IMR-90 (cell line): ENCODE results near the gene TEAD1. TPM values are rescaled to one million over a fixed set of nuclear protein-coding genes. Genes with fewer than 3 reads are reported as not detected.

ENCODE experiments used
- ATAC-seq: fragments of 200-7000 bp; cut with Tn5 transposase; 2 replicates; pipeline ENCODE4 v1.9.1; 2020; ENCODE audit warnings: low read depth, mild to moderate bottlenecking, moderate library complexity
- BruUV-seq: library from RNA; stranded (reverse); fragments of 400-500 nt; replicated peaks from 2 replicates; lab custom pipeline; 2021; lab: Mats Ljungman, UMichigan
- CTCF ChIA-PET: fragments of 300-600 bp; formaldehyde crosslinking; extraction: SDS; loops from one replicate; lab custom pipeline; 2021; ENCODE audit warnings: antibody characterized with exemption; lab: Yijun Ruan, JAX
- POLR2A ChIA-PET: fragments of 300-600 bp; sonication (Branson Sonifier 250); formaldehyde crosslinking; loops from one replicate; lab custom pipeline; 2022; ENCODE audit warnings: antibody characterized with exemption; ENCODE audit not compliant: unreplicated experiment; lab: Charles Lee
- DNase-seq: peaks from one replicate; pipeline ENCODE4 v3.0.0; 2013
- H2AFZ ChIP-seq: replicated peaks from 2 replicates; pipeline ENCODE3; 2013; ENCODE audit warnings: low read length, mild to moderate bottlenecking; ENCODE audit not compliant: poor library complexity
- H2AK5ac ChIP-seq: 2 replicates; pipeline ENCODE4 v1.6.1; 2013; ENCODE audit warnings: low read depth, low read length, inconsistent platforms
- H2AK9ac ChIP-seq: replicated peaks from 2 replicates; pipeline ENCODE3; 2013; ENCODE audit warnings: mild to moderate bottlenecking, low read depth, low read length, moderate library complexity; ENCODE audit not compliant: poor library complexity
- H2BK120ac ChIP-seq: 2 replicates; pipeline ENCODE4 v1.6.1; 2013; ENCODE audit warnings: low read depth, low read length, inconsistent platforms
- H2BK15ac ChIP-seq: 3 replicates; pipeline ENCODE4 v1.6.1; 2013; ENCODE audit warnings: low read depth, low read length, inconsistent platforms
- H2BK20ac ChIP-seq: 2 replicates; pipeline ENCODE4 v1.6.1; 2013; ENCODE audit warnings: low read depth, mild to moderate bottlenecking, inconsistent platforms, low read length, moderate library complexity
- H2BK5ac ChIP-seq: 2 replicates; pipeline ENCODE4 v1.6.1; 2013; ENCODE audit warnings: mild to moderate bottlenecking, low read depth, low read length, inconsistent platforms; ENCODE audit not compliant: poor library complexity, severe bottlenecking
- H3K14ac ChIP-seq: replicated peaks from 2 replicates; pipeline ENCODE4 v1.6.1; 2013; ENCODE audit warnings: low read depth, low read length, inconsistent platforms
- H3K18ac ChIP-seq: 2 replicates; pipeline ENCODE4 v1.6.1; 2013; ENCODE audit warnings: low read depth, low read length, control low read depth
- H3K23ac ChIP-seq: 2 replicates; pipeline ENCODE4 v1.6.1; 2013; ENCODE audit warnings: low read depth, low read length, inconsistent platforms
- H3K27ac ChIP-seq: 2 replicates; pipeline ENCODE4 v1.5.1; 2013; ENCODE audit warnings: mild to moderate bottlenecking, control low read depth, low read length; ENCODE audit not compliant: insufficient read depth
- H3K27me3 ChIP-seq: 2 replicates; pipeline ENCODE4 v1.6.1; 2013; ENCODE audit warnings: low read length; ENCODE audit not compliant: control insufficient read depth, insufficient read depth
- H3K36me3 ChIP-seq: 2 replicates; pipeline ENCODE4 v1.6.1; 2013; ENCODE audit warnings: low read length, mixed read lengths; ENCODE audit not compliant: control insufficient read depth, insufficient read depth
- H3K4ac ChIP-seq: 2 replicates; pipeline ENCODE4 v1.6.1; 2013; ENCODE audit warnings: low read depth, low read length, inconsistent platforms
- H3K4me1 ChIP-seq: 2 replicates; pipeline ENCODE4 v1.6.1; 2013; ENCODE audit warnings: low read length, mixed read lengths; ENCODE audit not compliant: control insufficient read depth, insufficient read depth
- H3K4me2 ChIP-seq: 2 replicates; pipeline ENCODE4 v1.6.1; 2013; ENCODE audit warnings: low read depth, mild to moderate bottlenecking, control low read depth, low read length, moderate library complexity
- H3K4me3 ChIP-seq: 2 replicates; pipeline ENCODE4 v1.5.1; 2013; ENCODE audit warnings: low read depth, mild to moderate bottlenecking, control low read depth, low read length, moderate library complexity; ENCODE audit not compliant: insufficient read depth
- H3K56ac ChIP-seq: 2 replicates; pipeline ENCODE4 v1.6.1; 2013; ENCODE audit warnings: low read length, inconsistent platforms; ENCODE audit not compliant: insufficient read depth; ENCODE audit errors: extremely low read depth
- H3K79me1 ChIP-seq, 2 experiments: 2 replicates each; pipeline ENCODE4 v1.6.1; 2013; ENCODE audit warnings: low read length in 2 of 2, inconsistent platforms in 1 of 2, low read depth in 1 of 2
- H3K9ac ChIP-seq: 2 replicates; pipeline ENCODE4 v1.6.1; 2013; ENCODE audit warnings: low read depth, low read length, control low read depth
- H3K9me1 ChIP-seq: 2 replicates; pipeline ENCODE4 v1.6.1; 2013; ENCODE audit warnings: low read length, inconsistent platforms; ENCODE audit not compliant: insufficient read depth
- H3K9me3 ChIP-seq: 2 replicates; pipeline ENCODE4 v1.6.1; 2013; ENCODE audit warnings: low read length; ENCODE audit not compliant: control insufficient read depth, insufficient read depth
- H4K20me1 ChIP-seq: 2 replicates; pipeline ENCODE4 v1.6.1; 2013; ENCODE audit warnings: low read length, inconsistent platforms; ENCODE audit not compliant: insufficient read depth
- H4K5ac ChIP-seq: 2 replicates; pipeline ENCODE4 v1.6.1; 2013; ENCODE audit warnings: mild to moderate bottlenecking, low read depth, low read length, control low read depth
- H4K8ac ChIP-seq, 2 experiments: 2 replicates each; pipeline ENCODE4 v1.6.1; 2013; ENCODE audit warnings: low read depth in 2 of 2, low read length in 2 of 2, control low read depth in 1 of 2, inconsistent platforms in 1 of 2
- H4K91ac ChIP-seq: 2 replicates; pipeline ENCODE4 v1.6.1; 2013; ENCODE audit warnings: low read depth, low read length, inconsistent platforms; ENCODE audit not compliant: insufficient read depth
- BHLHE40 ChIP-seq: fragments of 150-350 bp; IDR thresholded peaks from 2 replicates; pipeline ENCODE4 v1.6.1; 2016; ENCODE audit warnings: mild to moderate bottlenecking, low read depth, low read length
- CEBPB ChIP-seq: IDR thresholded peaks from 2 replicates; pipeline ENCODE4 v1.6.1; 2012; ENCODE audit warnings: low read depth, low read length, improper control_type of control experiment
- CHD1 ChIP-seq: IDR thresholded peaks from 2 replicates; pipeline ENCODE4 v1.6.1; 2012; ENCODE audit warnings: low read depth, low read length, improper control_type of control experiment
- FOS ChIP-seq: fragments of 150-350 bp; IDR thresholded peaks from 2 replicates; pipeline ENCODE4 v1.6.1; 2016; ENCODE audit warnings: low read depth, low read length
- MAFK ChIP-seq: IDR thresholded peaks from 2 replicates; pipeline ENCODE4 v1.6.1; 2012; ENCODE audit warnings: low read depth, low read length, improper control_type of control experiment
- MAZ ChIP-seq: IDR thresholded peaks from 2 replicates; pipeline ENCODE4 v1.6.1; 2012; ENCODE audit warnings: low read depth, mild to moderate bottlenecking, low read length, improper control_type of control experiment, moderate library complexity, borderline replicate concordance
- NFE2L2 ChIP-seq: fragments of 150-350 bp; IDR thresholded peaks from 2 replicates; pipeline ENCODE4 v1.6.1; 2016; ENCODE audit warnings: low read depth, mild to moderate bottlenecking, low read length
- POLR2A ChIP-seq: IDR thresholded peaks from 2 replicates; pipeline ENCODE4 v1.6.1; 2012; ENCODE audit warnings: mild to moderate bottlenecking, low read depth, low read length
- RCOR1 ChIP-seq: IDR thresholded peaks from 2 replicates; pipeline ENCODE4 v1.6.1; 2012; ENCODE audit warnings: mild to moderate bottlenecking, low read length, improper control_type of control experiment; ENCODE audit not compliant: insufficient replicate concordance
- WGBS, 2 experiments: methylation state at CpG; one replicate each; pipeline versions ENCODE4 v1.1.5 to v1.1.7; 2013; ENCODE audit warnings: missing lambda C conversion rate in 2 of 2; ENCODE audit not compliant: insufficient read length in 1 of 2; ENCODE audit errors: extremely low coverage in 2 of 2; 5-methylcytosine and 5-hydroxymethylcytosine counted together
- dilution Hi-C: fragments of 300-500 bp; cut with HindIII; formaldehyde crosslinking; loops from one replicate; pipeline ENCODE4 v1.14.3; 2018; ENCODE audit warnings: low sequenced_read_pairs; ENCODE audit not compliant: unreplicated experiment
- in situ Hi-C: fragments of 300-500 bp; cut with MboI; formaldehyde crosslinking; loops from 3 replicates; pipeline ENCODE4 v1.14.3; 2019; ENCODE audit warnings: low sequenced_read_pairs, inconsistent platforms, mixed read lengths
- intact Hi-C: fragments of 100-400 bp; cut with micrococcal nuclease; formaldehyde crosslinking; loops from 2 replicates; pipeline ENCODE4 v1.10.0; 2022
- polyA plus RNA-seq, 3 experiments: library from polyadenylated mRNA; depleted of rRNA; stranded (reverse); fragments of >200 nt; gene quantifications; 2 replicates each; pipeline ENCODE4 v1.2.3, GENCODE V29; 2012; ENCODE audit warnings: low replicate concordance in 1 of 3
- total RNA-seq: library from RNA; depleted of rRNA; stranded (reverse); fragments of >200 nt; gene quantifications from 2 replicates; pipeline ENCODE4 v1.2.3, GENCODE V29; 2012
- TF ChIP-seq, protein P1 (sequence below): fragments of 150-350 bp; IDR thresholded peaks from 2 replicates; pipeline ENCODE4 v1.6.1; 2017; ENCODE audit warnings: mild to moderate bottlenecking, antibody characterized with exemption, low read length, low read depth
- TF ChIP-seq, protein P2 (sequence below): conservative IDR thresholded peaks from 2 replicates; pipeline ENCODE4 v1.5.1; 2012; ENCODE audit warnings: mild to moderate bottlenecking, low read depth, low read length, improper control_type of control experiment
- TF ChIP-seq, protein P3 (sequence below): fragments of 150-350 bp; IDR thresholded peaks from 2 replicates; pipeline ENCODE4 v1.6.1; 2016; ENCODE audit warnings: low read depth, mild to moderate bottlenecking, low read length, moderate library complexity, borderline replicate concordance

Gene TEAD1
- total and polyA plus RNA-seq, 2 of the 4 experiments (the other 2 are of a cell fraction): 51.8 to 69.2 TPM

DNA sequence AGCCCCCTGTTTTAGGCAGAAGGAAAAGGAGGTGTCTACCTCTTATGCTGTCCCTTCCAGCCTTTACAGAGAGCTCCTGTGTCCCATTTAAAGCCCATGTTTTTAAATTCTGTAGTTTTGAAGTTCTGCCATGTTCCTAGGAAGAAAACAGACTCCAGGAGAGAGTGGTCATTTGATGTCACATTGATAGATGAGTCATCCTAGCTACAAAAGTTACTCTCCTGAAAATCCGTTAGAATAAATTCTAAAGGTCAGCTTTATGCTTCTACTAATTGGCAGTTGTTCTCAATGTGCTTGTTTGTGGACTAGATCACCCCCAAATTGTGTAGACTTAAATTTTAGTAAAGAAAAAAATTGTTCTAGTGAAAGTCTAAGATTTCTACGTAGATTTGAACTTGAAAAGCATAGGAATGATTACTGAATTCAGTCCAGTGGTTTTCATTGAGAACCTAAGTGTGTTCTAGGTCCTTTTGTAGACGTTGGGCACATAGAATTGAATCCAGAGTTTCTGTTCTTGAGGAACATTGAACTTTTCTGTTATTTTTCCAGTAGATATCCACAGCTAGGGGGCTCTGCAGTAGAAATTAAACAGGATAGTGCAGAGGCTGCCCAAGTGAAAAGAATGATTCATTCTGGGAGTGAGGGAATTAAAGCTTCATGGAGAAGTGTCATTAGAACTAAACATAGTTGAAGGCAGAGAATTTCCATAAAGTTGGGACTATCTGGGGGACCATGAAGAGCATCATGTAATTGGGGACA lies 194.3 kb downstream of the TEAD1 start (continued):
- TF ChIP-seq, protein P1, sequence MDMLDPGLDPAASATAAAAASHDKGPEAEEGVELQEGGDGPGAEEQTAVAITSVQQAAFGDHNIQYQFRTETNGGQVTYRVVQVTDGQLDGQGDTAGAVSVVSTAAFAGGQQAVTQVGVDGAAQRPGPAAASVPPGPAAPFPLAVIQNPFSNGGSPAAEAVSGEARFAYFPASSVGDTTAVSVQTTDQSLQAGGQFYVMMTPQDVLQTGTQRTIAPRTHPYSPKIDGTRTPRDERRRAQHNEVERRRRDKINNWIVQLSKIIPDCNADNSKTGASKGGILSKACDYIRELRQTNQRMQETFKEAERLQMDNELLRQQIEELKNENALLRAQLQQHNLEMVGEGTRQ: no peak

DNA sequence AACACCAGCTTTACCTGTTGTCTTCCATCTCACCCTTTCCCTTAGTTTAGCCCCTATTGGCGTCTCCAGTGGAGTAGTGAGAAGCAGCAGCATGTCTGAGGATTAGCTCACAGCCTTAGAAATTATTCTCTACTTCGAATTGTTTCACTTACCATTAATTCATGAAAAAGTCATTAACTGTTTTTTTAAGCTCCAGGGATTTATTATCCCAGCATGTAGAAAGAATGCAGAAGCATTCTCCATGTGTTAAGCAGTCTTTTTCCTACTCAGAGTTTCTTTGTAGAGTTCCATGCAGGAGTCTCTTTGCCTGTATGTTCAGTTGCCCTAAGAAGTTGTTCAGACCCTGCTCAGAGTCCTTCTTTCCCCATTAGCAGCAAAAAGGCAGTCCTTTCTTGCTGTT lies 197.0 kb downstream of the TEAD1 start:
- Histone ChIP-seq H3K9me3 (no peaks in the 10 kb centered on the region), H3K27ac (peak overlapping the region; percentile 8; the same call in 1 of the 2 replicates), H4K8ac (0 out of 4 replicates have a peak overlapping the region, but pooled peaks of 1 of the 2 experiments have one; percentile 27), H3K9ac (no peak overlapping the region), H3K79me1 (peaks cover 68 to 94% of the 10 kb centered on the region in 2 experiments), H3K4me3 (no peak overlapping the region), H3K23ac (no peak overlapping the region), H2BK120ac (no peak overlapping the region), H4K20me1 (peaks cover 39% of the 10 kb centered on the region), H2BK5ac (no peak overlapping the region), H3K14ac (0 out of 2 replicates have a peak overlapping the region, but pooled peaks have one; percentile 34), H2BK20ac (no peak overlapping the region), H3K9me1 (peaks cover 40% of the 10 kb centered on the region), H3K4me2 (no peak overlapping the region), H4K5ac (no peak overlapping the region), H4K91ac (no peak overlapping the region), H3K4me1 (peaks cover 18% of the 10 kb centered on the region), H2AFZ (no peak overlapping the region), H2AK9ac (peak overlapping the region; percentile 29), H3K56ac (no peak overlapping the region), H3K36me3 (peaks cover 18% of the 10 kb centered on the region), H2BK15ac (no peak overlapping the region), H3K27me3 (no peaks in the 10 kb centered on the region), H3K4ac (no peak overlapping the region), H2AK5ac (0 out of 2 replicates have a peak overlapping the region, but pooled peaks have one; percentile 25), H3K18ac (no peak overlapping the region)
- 100% methylated on average over 1 of the region's 2 CpGs; no CpG with 5 or more reads in 1 of the 2 experiments for WGBS, 2 experiments
- peak; percentile 6; the same call in 1 of the 2 replicates for ATAC-seq
- ChIA-PET CTCF (interaction anchor here (0.6 kb wide), 1 partner anchor 31 kb away, joined by 3 read pairs; no protein-coding TSS in a partner anchor), POLR2A (no interaction called here)
- dilution Hi-C loops (no loop called here), in situ Hi-C loops (no loop called here), intact Hi-C loops (no loop called here)
- DNase-seq: no peak
- no TSS peak for BruUV-seq
- TF ChIP-seq MAZ: no peak
- no peak for TF ChIP-seq POLR2A
- TF ChIP-seq, protein P2, sequence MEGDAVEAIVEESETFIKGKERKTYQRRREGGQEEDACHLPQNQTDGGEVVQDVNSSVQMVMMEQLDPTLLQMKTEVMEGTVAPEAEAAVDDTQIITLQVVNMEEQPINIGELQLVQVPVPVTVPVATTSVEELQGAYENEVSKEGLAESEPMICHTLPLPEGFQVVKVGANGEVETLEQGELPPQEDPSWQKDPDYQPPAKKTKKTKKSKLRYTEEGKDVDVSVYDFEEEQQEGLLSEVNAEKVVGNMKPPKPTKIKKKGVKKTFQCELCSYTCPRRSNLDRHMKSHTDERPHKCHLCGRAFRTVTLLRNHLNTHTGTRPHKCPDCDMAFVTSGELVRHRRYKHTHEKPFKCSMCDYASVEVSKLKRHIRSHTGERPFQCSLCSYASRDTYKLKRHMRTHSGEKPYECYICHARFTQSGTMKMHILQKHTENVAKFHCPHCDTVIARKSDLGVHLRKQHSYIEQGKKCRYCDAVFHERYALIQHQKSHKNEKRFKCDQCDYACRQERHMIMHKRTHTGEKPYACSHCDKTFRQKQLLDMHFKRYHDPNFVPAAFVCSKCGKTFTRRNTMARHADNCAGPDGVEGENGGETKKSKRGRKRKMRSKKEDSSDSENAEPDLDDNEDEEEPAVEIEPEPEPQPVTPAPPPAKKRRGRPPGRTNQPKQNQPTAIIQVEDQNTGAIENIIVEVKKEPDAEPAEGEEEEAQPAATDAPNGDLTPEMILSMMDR: no peak
- no peak for TF ChIP-seq RCOR1
- TF ChIP-seq MAFK: no peak
- no peak for TF ChIP-seq FOS
- no peak for TF ChIP-seq NFE2L2
- TF ChIP-seq BHLHE40: no peak
- TF ChIP-seq CEBPB: no peak
- TF ChIP-seq, protein P3, sequence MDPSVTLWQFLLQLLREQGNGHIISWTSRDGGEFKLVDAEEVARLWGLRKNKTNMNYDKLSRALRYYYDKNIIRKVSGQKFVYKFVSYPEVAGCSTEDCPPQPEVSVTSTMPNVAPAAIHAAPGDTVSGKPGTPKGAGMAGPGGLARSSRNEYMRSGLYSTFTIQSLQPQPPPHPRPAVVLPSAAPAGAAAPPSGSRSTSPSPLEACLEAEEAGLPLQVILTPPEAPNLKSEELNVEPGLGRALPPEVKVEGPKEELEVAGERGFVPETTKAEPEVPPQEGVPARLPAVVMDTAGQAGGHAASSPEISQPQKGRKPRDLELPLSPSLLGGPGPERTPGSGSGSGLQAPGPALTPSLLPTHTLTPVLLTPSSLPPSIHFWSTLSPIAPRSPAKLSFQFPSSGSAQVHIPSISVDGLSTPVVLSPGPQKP: no peak
- no peak for TF ChIP-seq CHD1
